K562 (cell line): ENCODE results near the gene BPTF. TPM values are rescaled to one million over a fixed set of nuclear protein-coding genes. Genes with fewer than 3 reads are reported as not detected.

Experiments used
- BACH1 ChIP-seq: fragments of 200-800 bp; sonication (Bioruptor generic); IDR thresholded peaks from 2 replicates; pipeline ENCODE4 v1.6.1; 2016; ENCODE audit warnings: missing genetic modification characterization, missing compliant biosample characterization
- BCLAF1 ChIP-seq, 2 experiments: fragments of 450-650 bp in 1 of 2; IDR thresholded peaks; 2 replicates each; pipeline ENCODE4 v1.6.1; 2011 to 2017; ENCODE audit warnings: low read depth in 2 of 2, antibody characterized with exemption in 1 of 2, borderline replicate concordance in 1 of 2, low read length in 1 of 2, mild to moderate bottlenecking in 1 of 2, mixed read lengths in 1 of 2; ENCODE audit not compliant: control insufficient read depth in 1 of 2
- CCNT2 ChIP-seq: IDR thresholded peaks from 2 replicates; pipeline ENCODE4 v1.6.1; 2011; ENCODE audit warnings: borderline replicate concordance, low read depth, mild to moderate bottlenecking, moderate library complexity, mixed read lengths, low read length; ENCODE audit not compliant: insufficient read length; ENCODE audit errors: extremely low read depth
- CREM ChIP-seq: IDR thresholded peaks from 2 replicates; pipeline ENCODE4 v1.6.1; 2014; ENCODE audit warnings: antibody characterized with exemption, low read depth
- EGR1 ChIP-seq: fragments of 450-650 bp; conservative IDR thresholded peaks from 2 replicates; pipeline ENCODE4 v1.6.1; 2017; ENCODE audit warnings: mild to moderate bottlenecking
- FOXJ3 ChIP-seq: sonication (generic); formaldehyde crosslinking; IDR thresholded peaks from 2 replicates; pipeline ENCODE4 v1.4.0; 2020; ENCODE audit warnings: mild to moderate bottlenecking, missing genetic modification reagents
- HDGF ChIP-seq: fragments of 450-650 bp; IDR thresholded peaks from 2 replicates; pipeline ENCODE4 v1.6.1; 2016
- MTA3 ChIP-seq: fragments of 450-650 bp; formaldehyde crosslinking; IDR thresholded peaks from 2 replicates; pipeline ENCODE4 v1.6.1; 2017; ENCODE audit warnings: mild to moderate bottlenecking, borderline replicate concordance
- PRPF4 ChIP-seq: fragments of 200-400 bp; formaldehyde crosslinking; IDR thresholded peaks from one replicate; pipeline ENCODE4 v1.6.1; 2017; ENCODE audit warnings: low read length, low read depth, mild to moderate bottlenecking; ENCODE audit not compliant: insufficient read depth, poor library complexity, severe bottlenecking
- TBP ChIP-seq: optimal IDR thresholded peaks from 2 replicates; pipeline ENCODE3; 2011; ENCODE audit warnings: low read depth, low read length, improper control_type of control experiment
- TRIM28 ChIP-seq: fragments of 450-650 bp; IDR thresholded peaks from 2 replicates; pipeline ENCODE4 v1.6.1; 2017
- XRCC5 ChIP-seq: fragments of 200-400 bp; formaldehyde crosslinking; IDR thresholded peaks from 2 replicates; pipeline ENCODE4 v1.6.1; 2017; ENCODE audit warnings: low read depth, mild to moderate bottlenecking, low read length
- ZNF212 ChIP-seq: fragments of 450-650 bp; formaldehyde crosslinking; IDR thresholded peaks from 2 replicates; pipeline ENCODE4 v1.4.0; 2020; ENCODE audit warnings: mild to moderate bottlenecking
- ZNF511 ChIP-seq: sonication (generic); formaldehyde crosslinking; IDR thresholded peaks from 2 replicates; pipeline ENCODE4 v1.8.0; 2022; ENCODE audit warnings: mild to moderate bottlenecking, missing genetic modification reagents
- polyA plus RNA-seq, 8 experiments: library from polyadenylated mRNA; depleted of rRNA in 4 of 8; stranded (reverse) in 5 of 8; unstranded in 3 of 8; fragments of >200 nt; fragmentation: Nextera tagmentation in 2 of 8; fragmentation: Illumina TruSeq in 1 of 8; extraction: Ambion mirVana in 2 of 8; extraction: Trizol in 1 of 8; gene quantifications; 2 replicates each; pipeline versions ENCODE4 v1.2.1 to v1.2.3, GENCODE V29; 2011 to 2014; ENCODE audit warnings: inconsistent platforms in 1 of 8, missing spikeins in 1 of 8
- total RNA-seq, 7 experiments: library from RNA; depleted of rRNA in 6 of 7; stranded (reverse); fragments of >200 nt in 6 of 7; fragmentation: Illumina TruSeq in 2 of 7; extraction: Trizol in 2 of 7; gene quantifications; 2 replicates each; pipeline versions ENCODE4 v1.2.1 to v1.2.3, GENCODE V29; 2011 to 2021; ENCODE audit warnings: low replicate concordance in 1 of 7
- TF ChIP-seq, protein P1 (sequence below): sonication (generic); formaldehyde crosslinking; IDR thresholded peaks from 2 replicates; pipeline ENCODE4 v1.5.0; 2020; ENCODE audit warnings: missing genetic modification reagents
- TF ChIP-seq, protein P2 (sequence below): sonication (generic); formaldehyde crosslinking; IDR thresholded peaks from 2 replicates; pipeline ENCODE4 v1.8.0; 2023; ENCODE audit warnings: mild to moderate bottlenecking, missing genetic modification reagents
- TF ChIP-seq, protein P3 (sequence below): fragments of 200-800 bp; sonication (Bioruptor generic); IDR thresholded peaks from 2 replicates; pipeline ENCODE4 v1.6.1; 2017; ENCODE audit warnings: missing genetic modification characterization, missing compliant biosample characterization

Gene BPTF
- total and polyA plus RNA-seq, 9 of the 15 experiments (the other 6 are each of a cell fraction or from before 2014, with no cell fraction given), result 12.5 to 52.1 (median 26.9) TPM

DNA sequence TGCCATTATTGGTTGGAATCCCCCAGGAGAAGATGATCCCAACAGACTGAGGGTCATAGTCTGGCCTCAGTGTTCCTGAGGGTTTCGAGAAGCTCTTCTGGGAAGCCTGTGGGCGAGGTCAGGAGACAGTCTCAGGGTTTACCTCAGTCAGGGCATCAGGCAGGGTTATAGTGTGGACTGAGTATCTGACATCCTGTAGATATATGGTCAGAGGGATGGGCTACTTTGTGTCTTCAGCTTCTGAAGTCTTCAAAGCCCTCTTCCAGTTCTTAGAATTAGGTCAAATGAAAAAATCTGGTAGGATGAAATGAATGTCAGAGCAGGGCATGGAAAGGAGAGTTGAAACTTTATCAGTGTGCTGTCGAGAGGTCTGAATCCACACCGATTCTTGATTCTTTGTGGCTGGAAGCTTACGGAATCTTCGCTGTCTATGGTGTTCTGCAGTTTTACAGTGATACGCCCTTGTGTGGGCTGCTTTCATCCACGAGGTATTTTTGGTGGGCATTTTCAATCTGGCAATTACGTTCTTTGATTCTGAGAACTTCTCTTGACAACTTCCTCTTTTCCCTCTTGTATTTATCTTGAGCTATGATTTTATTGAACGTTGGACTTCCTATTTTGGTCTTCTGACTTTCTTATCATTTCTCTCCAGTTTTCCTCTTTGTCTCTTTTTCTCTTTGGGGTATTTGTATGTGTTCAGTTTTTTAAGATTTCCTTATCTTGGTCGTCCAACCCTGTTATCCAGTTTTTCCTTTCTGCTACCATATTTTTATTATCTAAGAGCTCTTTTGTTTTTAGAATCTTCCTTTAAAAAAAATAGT lies 30.4 kb downstream of the BPTF start (continued):
- TF ChIP-seq BCLAF1 (IDR thresholded peaks at IDR 0.05; ENCODE audit: borderline replicate concordance in 1 of 2, control insufficient read depth in 1 of 2, low read depth in 2 of 2, low read length in 1 of 2) (no peak), PRPF4 (no peak), ZNF212 (CRISPR knock-in tag) (no peak), ZNF511 (CRISPR knock-in tag) (no peak), TRIM28 (no peak), CREM (no peak), MTA3 (no peak), TBP (no peak), XRCC5 (no peak), EGR1 (no peak), FOXJ3 (CRISPR knock-in tag) (no peak), BACH1 (tag) (no peak), HDGF (no peak), CCNT2 (no peak)
- TF ChIP-seq, protein P1, sequence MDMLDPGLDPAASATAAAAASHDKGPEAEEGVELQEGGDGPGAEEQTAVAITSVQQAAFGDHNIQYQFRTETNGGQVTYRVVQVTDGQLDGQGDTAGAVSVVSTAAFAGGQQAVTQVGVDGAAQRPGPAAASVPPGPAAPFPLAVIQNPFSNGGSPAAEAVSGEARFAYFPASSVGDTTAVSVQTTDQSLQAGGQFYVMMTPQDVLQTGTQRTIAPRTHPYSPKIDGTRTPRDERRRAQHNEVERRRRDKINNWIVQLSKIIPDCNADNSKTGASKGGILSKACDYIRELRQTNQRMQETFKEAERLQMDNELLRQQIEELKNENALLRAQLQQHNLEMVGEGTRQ (CRISPR knock-in tag), result no peak
- TF ChIP-seq, protein P2, sequence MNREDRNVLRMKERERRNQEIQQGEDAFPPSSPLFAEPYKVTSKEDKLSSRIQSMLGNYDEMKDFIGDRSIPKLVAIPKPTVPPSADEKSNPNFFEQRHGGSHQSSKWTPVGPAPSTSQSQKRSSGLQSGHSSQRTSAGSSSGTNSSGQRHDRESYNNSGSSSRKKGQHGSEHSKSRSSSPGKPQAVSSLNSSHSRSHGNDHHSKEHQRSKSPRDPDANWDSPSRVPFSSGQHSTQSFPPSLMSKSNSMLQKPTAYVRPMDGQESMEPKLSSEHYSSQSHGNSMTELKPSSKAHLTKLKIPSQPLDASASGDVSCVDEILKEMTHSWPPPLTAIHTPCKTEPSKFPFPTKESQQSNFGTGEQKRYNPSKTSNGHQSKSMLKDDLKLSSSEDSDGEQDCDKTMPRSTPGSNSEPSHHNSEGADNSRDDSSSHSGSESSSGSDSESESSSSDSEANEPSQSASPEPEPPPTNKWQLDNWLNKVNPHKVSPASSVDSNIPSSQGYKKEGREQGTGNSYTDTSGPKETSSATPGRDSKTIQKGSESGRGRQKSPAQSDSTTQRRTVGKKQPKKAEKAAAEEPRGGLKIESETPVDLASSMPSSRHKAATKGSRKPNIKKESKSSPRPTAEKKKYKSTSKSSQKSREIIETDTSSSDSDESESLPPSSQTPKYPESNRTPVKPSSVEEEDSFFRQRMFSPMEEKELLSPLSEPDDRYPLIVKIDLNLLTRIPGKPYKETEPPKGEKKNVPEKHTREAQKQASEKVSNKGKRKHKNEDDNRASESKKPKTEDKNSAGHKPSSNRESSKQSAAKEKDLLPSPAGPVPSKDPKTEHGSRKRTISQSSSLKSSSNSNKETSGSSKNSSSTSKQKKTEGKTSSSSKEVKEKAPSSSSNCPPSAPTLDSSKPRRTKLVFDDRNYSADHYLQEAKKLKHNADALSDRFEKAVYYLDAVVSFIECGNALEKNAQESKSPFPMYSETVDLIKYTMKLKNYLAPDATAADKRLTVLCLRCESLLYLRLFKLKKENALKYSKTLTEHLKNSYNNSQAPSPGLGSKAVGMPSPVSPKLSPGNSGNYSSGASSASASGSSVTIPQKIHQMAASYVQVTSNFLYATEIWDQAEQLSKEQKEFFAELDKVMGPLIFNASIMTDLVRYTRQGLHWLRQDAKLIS (CRISPR knock-in tag), result no peak
- TF ChIP-seq, protein P3, sequence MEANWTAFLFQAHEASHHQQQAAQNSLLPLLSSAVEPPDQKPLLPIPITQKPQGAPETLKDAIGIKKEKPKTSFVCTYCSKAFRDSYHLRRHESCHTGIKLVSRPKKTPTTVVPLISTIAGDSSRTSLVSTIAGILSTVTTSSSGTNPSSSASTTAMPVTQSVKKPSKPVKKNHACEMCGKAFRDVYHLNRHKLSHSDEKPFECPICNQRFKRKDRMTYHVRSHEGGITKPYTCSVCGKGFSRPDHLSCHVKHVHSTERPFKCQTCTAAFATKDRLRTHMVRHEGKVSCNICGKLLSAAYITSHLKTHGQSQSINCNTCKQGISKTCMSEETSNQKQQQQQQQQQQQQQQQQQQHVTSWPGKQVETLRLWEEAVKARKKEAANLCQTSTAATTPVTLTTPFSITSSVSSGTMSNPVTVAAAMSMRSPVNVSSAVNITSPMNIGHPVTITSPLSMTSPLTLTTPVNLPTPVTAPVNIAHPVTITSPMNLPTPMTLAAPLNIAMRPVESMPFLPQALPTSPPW (CRISPR knock-in tag), result peak; percentile 41; the same call in 1 of the 2 replicates
